ENCODE data around the gene CWC25.

CWC25 gene

DNA sequence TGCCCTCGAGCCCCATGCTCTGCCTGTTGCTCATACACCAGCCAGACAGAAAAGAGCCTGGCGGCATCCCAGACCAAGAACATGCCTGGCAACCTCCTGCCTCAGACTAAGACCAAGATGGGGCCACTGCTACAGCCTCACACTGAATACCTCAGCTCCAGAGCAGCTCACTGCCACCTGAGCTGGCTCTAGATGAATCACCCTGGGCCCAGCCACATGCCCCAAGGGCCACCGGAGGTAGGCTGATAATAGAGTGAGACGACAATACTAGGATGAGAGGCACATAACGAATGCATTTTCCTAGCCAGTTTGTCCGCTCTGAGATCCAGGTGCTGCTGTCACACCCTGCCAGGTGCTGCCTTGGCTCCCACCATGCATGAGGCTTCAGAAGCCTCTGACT is 38.7 kb downstream of the CWC25 start:
- DNase-seq (ENCODE audit: low read depth in 2 of 2) = no peak

DNA sequence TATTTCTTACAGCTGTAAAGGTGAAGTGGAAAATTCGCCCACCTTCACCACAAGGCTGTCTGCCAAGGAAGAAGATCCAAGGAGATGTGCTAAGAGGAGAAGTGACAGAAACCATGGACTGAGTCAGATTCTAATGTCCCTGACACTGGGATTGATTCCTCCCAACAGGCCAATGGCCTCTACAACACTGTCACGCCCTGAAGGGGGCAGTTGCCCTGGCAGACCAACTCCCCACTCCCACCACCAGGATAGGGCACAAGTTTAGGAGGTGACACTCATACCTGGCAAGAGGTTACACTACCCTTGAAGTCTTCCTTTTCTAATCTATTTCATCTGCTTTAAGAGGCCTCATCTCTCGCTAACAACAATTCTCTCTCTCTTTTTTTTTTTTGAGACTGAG is 41.9 kb downstream of the CWC25 start:
- DNase-seq (ENCODE audit: low read depth in 2 of 2) = no peak

DNA sequence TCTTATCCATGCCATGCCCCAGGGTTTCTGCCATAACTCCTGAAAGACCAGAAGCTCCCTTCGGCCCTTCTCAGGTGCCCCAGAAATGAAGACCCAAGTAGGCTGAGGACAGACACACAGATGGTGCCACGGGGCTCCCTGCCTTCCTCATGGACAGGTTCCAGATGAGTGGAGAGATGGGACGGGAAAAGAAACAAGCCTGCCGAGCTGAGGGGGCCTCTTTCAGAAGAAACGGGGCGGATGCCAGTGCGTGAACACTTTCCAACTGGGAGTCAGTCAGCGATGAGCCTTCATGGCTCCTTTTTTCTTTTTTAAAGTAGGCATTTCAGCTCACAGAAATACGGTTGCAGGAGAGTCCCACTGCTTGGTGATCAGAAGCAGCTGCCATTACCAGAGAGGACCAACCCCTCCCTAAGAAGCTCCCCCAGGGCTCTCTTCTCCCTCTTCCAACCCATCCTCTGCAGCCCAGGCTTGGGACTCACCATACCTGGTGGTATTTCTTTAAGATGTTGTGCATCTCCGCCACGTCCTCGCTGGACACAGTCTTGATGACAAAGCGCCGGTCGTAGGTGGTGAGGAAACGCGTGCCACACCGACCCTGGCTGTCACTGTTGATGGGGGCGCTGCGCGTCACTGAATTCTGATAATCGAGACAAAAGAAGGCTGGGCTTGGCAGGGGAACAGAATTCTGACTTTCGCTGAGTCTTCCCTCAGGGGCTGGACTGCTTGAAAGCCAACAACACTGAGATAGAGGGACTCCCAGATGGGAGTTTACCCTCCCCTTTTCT is 45.0 kb downstream of the CWC25 start:
- no peak for DNase-seq (ENCODE audit: low read depth in 2 of 2)

DNA sequence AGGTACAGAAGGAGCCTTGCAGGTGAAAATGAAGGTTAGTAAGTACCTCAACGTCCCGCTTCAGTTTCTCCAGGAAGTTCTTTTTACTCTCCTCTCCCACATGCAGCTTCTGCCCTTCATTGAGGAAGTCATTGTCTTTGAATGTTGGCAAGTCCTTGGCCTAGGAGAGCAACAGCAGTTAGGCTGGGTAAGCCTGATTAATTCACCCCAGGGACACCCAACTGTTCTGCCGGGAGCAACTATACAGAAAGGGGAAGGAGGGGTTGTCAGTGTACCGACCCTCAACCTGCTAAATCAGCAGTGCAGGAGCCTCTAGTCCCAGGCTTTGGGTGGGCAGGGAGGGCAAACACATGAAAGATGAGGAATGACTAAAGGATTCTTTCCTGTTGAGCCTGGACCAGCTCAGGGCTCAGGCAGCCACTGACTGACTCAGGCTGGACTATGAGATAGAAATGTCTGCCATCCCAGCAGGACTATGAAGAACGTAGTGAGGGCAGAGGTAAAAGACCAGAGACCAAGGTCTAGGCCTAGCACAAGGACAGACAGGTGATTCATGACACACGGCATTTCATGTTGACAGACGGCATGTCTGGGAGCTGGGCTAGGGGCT is 47.4 kb downstream of the CWC25 start:
- no peak for DNase-seq (ENCODE audit: low read depth in 2 of 2)

DNA sequence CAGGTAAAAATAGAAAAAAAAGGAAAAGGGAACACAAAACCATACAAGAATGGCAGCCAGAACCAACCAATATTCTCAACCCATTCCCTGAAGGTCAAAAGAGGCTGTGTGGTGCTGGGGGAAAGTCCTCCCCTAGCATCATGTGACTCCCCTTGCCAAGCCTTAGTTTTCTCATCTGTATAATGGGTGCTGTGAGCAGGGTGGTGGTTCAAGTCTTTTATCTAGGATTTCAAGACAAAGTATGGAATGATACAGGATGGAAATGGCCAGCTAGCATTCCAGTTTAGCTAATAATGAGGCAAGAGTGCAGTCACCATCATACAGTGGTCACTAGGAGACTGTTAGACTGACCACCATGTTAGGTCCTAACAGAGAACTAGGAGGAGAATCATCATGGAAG is 51.9 kb downstream of the CWC25 start:
- no peak for DNase-seq (ENCODE audit: low read depth in 2 of 2)

DNA sequence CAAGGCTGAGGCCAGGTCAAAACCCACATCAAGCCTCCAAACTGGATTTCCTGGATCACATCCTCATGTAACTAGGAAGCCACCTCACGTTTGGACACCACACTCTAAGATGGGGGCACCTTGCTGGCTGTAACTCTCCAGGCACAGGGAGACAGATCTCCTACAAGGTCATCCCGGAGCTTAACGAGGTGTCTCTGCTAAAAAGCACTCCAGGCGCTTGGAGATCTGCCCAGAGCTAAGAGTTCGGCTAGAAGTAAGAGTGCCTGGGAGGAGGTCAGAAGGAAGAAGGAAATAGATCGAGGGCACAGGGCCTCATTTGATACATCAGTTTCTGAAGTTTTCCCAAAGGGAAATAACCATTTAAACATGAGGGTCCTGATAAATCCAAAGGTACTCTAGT is 56.7 kb downstream of the CWC25 start:
- no peak for DNase-seq (ENCODE audit: low read depth in 2 of 2)

DNA sequence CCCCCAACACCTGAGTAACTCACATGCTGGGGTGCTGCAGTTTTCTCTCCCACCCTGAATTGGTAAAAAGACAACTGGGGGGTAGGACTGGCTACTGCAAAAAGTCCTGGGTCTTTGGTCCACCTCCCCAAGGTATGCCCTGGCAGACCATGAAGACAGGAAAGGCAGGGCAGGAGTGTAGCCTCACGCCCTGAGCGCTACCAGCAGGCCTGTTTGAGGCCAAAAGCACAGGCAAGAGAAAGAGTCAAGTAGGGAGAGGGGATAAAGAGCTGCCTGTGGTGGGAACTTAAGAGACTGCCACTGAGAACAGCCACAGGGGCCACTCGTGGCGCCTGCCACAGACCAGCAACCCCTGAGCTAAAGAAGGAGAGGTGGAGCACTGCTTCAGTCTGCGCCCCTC is 58.8 kb downstream of the CWC25 start:
- DNase-seq (ENCODE audit: low read depth in 2 of 2) = no peak

DNA sequence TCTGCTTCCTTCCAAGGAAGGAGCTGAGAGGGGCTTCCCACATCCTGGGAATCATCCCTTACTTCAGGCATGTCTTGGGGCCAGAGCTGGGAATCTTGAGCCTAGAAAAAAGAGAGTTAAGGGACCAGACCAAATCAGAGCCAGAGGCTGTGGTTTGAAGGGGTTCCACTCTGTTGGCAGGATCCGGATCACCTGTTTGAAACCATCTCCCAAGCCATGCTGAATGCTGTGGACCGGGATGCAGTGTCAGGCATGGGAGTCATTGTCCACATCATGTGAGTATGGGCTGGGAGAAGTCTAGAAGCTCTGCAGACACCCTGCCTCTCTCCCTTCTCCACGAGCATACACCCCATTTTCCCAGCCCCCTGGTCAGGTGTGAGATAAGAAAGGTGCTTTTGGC is 62.9 kb downstream of the CWC25 start:
- DNase-seq (ENCODE audit: low read depth in 2 of 2) = no peak

DNA sequence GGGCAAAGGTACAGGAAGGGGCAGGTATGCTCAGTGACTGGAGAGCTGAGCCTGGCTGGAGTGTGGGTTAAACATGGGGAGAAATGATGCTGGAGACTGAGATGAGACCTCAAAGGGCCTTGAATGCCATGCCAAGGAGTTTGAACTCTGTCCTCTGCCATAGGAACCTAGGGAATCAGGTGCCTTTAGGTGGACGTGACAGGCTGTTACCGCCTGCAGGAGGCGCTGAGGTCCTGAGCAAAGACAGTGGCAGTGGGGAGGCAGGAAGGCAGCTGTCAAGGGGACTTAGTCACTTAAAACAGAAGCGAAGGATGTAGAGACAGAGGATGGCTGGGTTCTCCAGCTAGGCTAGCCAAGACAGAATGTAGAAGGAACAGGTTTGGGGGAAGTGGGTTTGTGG is 63.5 kb downstream of the CWC25 start:
- DNase-seq (ENCODE audit: low read depth in 2 of 2) = no peak

DNA sequence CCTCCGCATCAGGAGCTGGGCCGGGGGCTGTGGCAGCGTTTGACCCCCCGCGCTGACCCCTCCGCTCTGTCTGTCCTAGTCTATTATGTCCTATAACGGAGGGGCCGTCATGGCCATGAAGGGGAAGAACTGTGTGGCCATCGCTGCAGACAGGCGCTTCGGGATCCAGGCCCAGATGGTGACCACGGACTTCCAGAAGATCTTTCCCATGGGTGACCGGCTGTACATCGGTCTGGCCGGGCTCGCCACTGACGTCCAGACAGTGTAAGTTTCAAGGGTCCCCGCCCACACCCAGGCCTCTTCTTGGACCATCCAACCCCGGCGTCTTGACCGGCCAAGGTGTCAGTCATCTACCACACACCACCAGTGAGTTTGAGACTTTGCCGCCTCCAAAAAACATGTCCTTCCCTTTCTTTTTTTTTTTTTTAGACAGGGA is 72.0 kb downstream of the CWC25 start:
- no peak for DNase-seq (ENCODE audit: low read depth in 2 of 2)

DNA sequence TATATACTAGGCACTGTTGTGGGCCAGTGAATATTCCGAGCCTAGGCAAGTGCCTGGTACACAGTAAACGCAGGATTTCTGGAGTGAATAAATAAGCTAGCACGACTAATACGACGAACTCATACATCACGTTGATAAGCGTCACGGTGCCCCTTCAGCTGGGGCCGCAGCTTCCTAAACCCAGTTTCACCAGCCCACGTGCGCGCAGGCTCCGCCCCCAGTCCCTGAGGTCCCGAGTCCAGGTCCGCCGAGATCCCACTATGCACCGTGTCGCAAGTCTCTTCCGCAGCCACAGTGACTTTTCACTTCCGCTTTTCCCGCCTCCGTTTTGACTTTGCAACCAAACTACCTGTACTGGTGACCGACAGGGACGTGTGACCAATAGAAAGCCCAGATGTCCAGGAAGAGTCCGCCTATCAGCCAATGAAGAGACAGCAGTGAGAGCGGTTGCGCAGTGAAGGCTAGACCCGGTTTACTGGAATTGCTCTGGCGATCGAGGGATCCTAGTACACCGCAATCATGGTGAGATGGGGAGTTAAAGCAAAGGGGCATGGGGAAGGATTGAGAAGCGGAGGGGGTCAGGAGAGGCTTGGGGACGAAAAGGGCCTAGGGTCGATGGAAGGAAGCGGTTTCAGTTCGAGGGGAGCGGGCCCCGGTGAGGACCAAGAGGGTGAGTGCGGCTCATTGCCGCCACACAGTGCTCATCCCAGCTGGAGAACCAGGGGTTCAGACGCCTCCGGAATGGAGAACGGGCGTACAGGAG is 72.6 kb downstream of the CWC25 start, which contains the start of gene PSMB3:
PSMB3 (plus strand) TSS at position 434 of the 763 bp plus-strand sequence; CDS start at position 520, 86 bp downstream.
- DNase-seq (ENCODE audit: low read depth in 2 of 2) = peak; percentile 91 to 96

DNA sequence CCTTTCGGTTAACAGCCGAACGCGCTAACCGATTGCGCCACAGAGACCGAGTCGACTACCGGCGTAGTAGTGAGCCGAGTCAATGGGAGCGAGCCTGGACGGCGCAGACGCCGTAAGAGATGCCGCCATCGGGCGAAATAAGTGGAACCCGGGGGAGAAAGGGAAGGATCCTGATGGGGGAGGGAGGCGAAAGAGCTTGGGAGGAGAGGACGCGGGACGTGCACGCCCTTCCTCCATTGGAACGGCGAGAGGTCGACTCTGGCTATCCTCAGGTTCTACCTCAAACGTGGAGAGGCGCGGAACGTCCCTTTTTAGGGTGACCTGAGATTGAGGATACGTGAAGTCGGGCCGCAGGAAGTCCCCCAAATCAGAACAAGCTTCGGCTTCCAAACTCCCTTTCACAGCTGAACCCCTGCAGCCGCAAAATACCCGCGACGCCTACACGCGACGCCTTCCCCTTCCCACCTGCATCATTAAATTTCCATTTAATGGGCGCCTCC is 73.3 kb downstream of the CWC25 start:
- DNase-seq (ENCODE audit: low read depth in 2 of 2) = peak; percentile 56 to 62

DNA sequence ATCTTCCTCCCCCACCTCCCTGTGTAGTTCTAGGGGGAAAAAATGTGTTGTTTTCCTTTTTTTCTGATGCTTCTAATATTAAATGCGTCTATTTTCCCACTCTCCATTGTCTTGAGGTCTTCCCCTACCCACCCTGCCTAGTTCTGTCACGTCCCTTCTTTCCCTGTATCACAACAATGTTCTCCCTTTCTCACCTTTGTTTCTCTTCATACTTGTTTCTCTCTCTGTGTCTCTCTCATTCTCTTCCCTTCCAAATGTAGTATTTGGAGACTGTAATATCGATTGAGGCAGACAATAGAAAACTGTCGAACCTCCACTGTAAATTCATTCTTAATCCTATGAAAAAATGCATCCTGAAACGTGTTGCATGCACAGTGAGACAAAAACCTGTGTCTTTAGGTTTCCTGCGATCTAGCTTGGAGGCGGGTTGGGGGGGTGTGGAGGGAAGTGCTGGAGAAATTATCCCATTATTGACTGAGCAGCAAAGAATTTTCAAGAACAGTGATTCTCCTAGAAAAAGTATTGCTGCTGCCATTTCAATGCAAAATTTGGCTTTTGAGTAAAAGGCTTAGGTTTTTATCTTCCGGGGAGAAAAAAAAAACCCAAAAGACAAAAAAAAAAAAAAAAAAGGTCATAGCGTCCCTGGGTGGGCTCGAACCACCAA is 73.8 kb downstream of the CWC25 start:
- no peak for DNase-seq (ENCODE audit: low read depth in 2 of 2)
